Ishikawa (cell line): ENCODE measurements around the gene ANKRD44.

Experiments
- CREB1 ChIP-seq: IDR thresholded peaks from 2 replicates; pipeline ENCODE4 v1.6.1; 2012; ENCODE audit warnings: low read depth
- EGR1 ChIP-seq: IDR thresholded peaks from 2 replicates; pipeline ENCODE4 v1.6.1; 2012
- FOXM1 ChIP-seq: IDR thresholded peaks from 2 replicates; pipeline ENCODE4 v1.6.1; 2012; ENCODE audit warnings: low read depth, borderline replicate concordance
- TEAD4 ChIP-seq: IDR thresholded peaks from 2 replicates; pipeline ENCODE4 v1.6.1; 2012
- YY1 ChIP-seq: IDR thresholded peaks from 2 replicates; pipeline ENCODE4 v1.6.1; 2012; ENCODE audit warnings: low read depth

DNA sequence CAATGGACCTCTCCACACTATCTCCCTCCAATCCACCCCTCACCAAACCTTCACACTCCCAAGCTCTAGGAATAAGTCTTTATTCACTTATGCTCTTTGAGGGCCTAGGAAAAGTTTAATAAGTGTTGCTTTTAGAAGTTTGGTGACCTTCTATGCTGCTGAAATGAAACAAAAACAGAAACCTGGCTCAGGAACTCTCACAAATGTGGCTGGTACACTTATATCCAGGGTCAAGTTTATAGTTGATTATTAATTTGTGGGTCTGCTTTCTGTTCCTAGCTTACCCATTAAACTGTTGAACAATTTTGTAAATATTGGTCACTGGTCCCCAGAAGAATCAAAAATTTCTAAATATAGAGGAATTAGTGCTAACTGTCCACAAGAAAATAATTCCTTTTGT is 14.2 kb upstream of the ANKRD44 start:
- no peak for TF ChIP-seq CREB1
- TF ChIP-seq FOXM1, result no peak
- TF ChIP-seq YY1, result no peak
- no peak for TF ChIP-seq EGR1
- TF ChIP-seq TEAD4, result no peak
